K562 (cell line): ENCODE results near the gene SCAPER.

ENCODE experiments used
- ERF ChIP-seq: fragments of 450-650 bp; formaldehyde crosslinking; IDR thresholded peaks from 2 replicates; pipeline ENCODE4 v1.4.0; 2020; ENCODE audit warnings: mild to moderate bottlenecking, mixed read lengths
- ETS2 ChIP-seq: IDR thresholded peaks from 2 replicates; pipeline ENCODE4 v1.6.1; 2016; ENCODE audit warnings: borderline replicate concordance, missing genetic modification characterization, mild to moderate bottlenecking, moderate library complexity, missing compliant biosample characterization; ENCODE audit not compliant: poor library complexity, severe bottlenecking
- MED1 ChIP-seq: sonication (generic); formaldehyde crosslinking; IDR thresholded peaks from 2 replicates; pipeline ENCODE4 v1.8.1; 2023; ENCODE audit warnings: missing genetic modification reagents, borderline replicate concordance
- MTA3 ChIP-seq: fragments of 450-650 bp; formaldehyde crosslinking; IDR thresholded peaks from 2 replicates; pipeline ENCODE4 v1.6.1; 2017; ENCODE audit warnings: mild to moderate bottlenecking, borderline replicate concordance
- RBFOX2 ChIP-seq: fragments of 200-400 bp; formaldehyde crosslinking; IDR thresholded peaks from 2 replicates; pipeline ENCODE4 v1.6.1; 2017; ENCODE audit warnings: low read depth, mild to moderate bottlenecking, low read length, moderate library complexity
- TBP ChIP-seq: optimal IDR thresholded peaks from 2 replicates; pipeline ENCODE3; 2011; ENCODE audit warnings: low read depth, low read length, improper control_type of control experiment
- TF ChIP-seq, protein P1 (sequence below): sonication (generic); formaldehyde crosslinking; IDR thresholded peaks from 2 replicates; pipeline ENCODE4 v1.8.1; 2023; ENCODE audit warnings: mild to moderate bottlenecking, missing genetic modification reagents, moderate library complexity
- TF ChIP-seq, protein P2 (sequence below), 3 experiments: IDR thresholded peaks in 2 of 3; conservative IDR thresholded peaks in 1 of 3; 2 replicates each; pipeline ENCODE4 v1.5.1; 2011 to 2012; ENCODE audit warnings: low read length in 3 of 3, mild to moderate bottlenecking in 3 of 3, control low read depth in 2 of 3, improper control_type of control experiment in 1 of 3, inconsistent platforms in 1 of 3, low read depth in 1 of 3, mixed read lengths in 1 of 3, moderate library complexity in 1 of 3; ENCODE audit not compliant: insufficient read depth in 2 of 3
- TF ChIP-seq, protein P3 (sequence below): fragments of 450-650 bp; formaldehyde crosslinking; IDR thresholded peaks from 2 replicates; pipeline ENCODE4 v1.4.0; 2022; ENCODE audit warnings: missing genetic modification characterization
- TF ChIP-seq, protein P4 (sequence below): sonication (generic); formaldehyde crosslinking; IDR thresholded peaks from 2 replicates; pipeline ENCODE4 v1.8.0; 2022; ENCODE audit warnings: mild to moderate bottlenecking, low read depth, missing genetic modification reagents
- TF ChIP-seq, protein P5 (sequence below): fragments of 450-650 bp; formaldehyde crosslinking; IDR thresholded peaks from 2 replicates; pipeline ENCODE4 v1.4.0; 2022; ENCODE audit warnings: missing genetic modification characterization

DNA sequence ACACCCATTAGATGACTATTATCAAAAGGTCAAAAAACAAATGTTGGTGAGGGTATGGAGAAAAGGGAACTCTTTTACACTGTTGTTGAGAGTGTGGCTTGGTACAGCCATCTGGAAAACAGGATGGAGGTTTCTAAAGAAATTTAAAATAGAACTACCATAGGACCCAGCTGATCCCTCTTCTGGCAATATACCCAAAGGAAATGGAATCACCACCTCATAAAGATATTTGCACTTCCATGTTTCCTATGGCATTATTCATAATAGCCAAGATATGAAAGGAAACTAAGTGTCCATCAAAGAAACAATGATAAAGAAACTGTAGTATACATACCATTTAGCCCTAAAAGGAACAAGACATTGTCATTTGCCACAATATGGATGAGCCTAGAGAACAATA is 186.3 kb downstream of the SCAPER start:
- TF ChIP-seq, protein P1, sequence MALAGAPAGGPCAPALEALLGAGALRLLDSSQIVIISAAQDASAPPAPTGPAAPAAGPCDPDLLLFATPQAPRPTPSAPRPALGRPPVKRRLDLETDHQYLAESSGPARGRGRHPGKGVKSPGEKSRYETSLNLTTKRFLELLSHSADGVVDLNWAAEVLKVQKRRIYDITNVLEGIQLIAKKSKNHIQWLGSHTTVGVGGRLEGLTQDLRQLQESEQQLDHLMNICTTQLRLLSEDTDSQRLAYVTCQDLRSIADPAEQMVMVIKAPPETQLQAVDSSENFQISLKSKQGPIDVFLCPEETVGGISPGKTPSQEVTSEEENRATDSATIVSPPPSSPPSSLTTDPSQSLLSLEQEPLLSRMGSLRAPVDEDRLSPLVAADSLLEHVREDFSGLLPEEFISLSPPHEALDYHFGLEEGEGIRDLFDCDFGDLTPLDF (CRISPR knock-in tag) = no peak
- TF ChIP-seq, protein P2, sequence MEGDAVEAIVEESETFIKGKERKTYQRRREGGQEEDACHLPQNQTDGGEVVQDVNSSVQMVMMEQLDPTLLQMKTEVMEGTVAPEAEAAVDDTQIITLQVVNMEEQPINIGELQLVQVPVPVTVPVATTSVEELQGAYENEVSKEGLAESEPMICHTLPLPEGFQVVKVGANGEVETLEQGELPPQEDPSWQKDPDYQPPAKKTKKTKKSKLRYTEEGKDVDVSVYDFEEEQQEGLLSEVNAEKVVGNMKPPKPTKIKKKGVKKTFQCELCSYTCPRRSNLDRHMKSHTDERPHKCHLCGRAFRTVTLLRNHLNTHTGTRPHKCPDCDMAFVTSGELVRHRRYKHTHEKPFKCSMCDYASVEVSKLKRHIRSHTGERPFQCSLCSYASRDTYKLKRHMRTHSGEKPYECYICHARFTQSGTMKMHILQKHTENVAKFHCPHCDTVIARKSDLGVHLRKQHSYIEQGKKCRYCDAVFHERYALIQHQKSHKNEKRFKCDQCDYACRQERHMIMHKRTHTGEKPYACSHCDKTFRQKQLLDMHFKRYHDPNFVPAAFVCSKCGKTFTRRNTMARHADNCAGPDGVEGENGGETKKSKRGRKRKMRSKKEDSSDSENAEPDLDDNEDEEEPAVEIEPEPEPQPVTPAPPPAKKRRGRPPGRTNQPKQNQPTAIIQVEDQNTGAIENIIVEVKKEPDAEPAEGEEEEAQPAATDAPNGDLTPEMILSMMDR (IDR thresholded peaks at IDR 0.05 in 2 of 3, conservative IDR thresholded peaks at IDR 0.05 in 1 of 3; ENCODE audit: insufficient read depth in 2 of 3, low read depth in 1 of 3, low read length in 3 of 3) = no peak
- TF ChIP-seq ERF (CRISPR knock-in tag) = no peak
- TF ChIP-seq RBFOX2 = no peak
- TF ChIP-seq TBP = no peak
- TF ChIP-seq MED1 (CRISPR knock-in tag) = no peak
- no peak for TF ChIP-seq ETS2 (tag)
- TF ChIP-seq, protein P3, sequence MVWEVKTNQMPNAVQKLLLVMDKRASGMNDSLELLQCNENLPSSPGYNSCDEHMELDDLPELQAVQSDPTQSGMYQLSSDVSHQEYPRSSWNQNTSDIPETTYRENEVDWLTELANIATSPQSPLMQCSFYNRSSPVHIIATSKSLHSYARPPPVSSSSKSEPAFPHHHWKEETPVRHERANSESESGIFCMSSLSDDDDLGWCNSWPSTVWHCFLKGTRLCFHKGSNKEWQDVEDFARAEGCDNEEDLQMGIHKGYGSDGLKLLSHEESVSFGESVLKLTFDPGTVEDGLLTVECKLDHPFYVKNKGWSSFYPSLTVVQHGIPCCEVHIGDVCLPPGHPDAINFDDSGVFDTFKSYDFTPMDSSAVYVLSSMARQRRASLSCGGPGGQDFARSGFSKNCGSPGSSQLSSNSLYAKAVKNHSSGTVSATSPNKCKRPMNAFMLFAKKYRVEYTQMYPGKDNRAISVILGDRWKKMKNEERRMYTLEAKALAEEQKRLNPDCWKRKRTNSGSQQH = no peak
- TF ChIP-seq, protein P4, sequence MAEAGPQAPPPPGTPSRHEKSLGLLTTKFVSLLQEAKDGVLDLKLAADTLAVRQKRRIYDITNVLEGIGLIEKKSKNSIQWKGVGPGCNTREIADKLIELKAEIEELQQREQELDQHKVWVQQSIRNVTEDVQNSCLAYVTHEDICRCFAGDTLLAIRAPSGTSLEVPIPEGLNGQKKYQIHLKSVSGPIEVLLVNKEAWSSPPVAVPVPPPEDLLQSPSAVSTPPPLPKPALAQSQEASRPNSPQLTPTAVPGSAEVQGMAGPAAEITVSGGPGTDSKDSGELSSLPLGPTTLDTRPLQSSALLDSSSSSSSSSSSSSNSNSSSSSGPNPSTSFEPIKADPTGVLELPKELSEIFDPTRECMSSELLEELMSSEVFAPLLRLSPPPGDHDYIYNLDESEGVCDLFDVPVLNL (CRISPR knock-in tag) = no peak
- TF ChIP-seq, protein P5, sequence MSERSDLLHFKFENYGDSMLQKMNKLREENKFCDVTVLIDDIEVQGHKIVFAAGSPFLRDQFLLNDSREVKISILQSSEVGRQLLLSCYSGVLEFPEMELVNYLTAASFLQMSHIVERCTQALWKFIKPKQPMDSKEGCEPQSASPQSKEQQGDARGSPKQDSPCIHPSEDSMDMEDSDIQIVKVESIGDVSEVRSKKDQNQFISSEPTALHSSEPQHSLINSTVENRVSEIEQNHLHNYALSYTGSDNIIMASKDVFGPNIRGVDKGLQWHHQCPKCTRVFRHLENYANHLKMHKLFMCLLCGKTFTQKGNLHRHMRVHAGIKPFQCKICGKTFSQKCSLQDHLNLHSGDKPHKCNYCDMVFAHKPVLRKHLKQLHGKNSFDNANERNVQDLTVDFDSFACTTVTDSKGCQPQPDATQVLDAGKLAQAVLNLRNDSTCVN (CRISPR knock-in tag) = no peak
- no peak for TF ChIP-seq MTA3
